ENCODE results near the gene COL5A1.

Gene COL5A1

DNA sequence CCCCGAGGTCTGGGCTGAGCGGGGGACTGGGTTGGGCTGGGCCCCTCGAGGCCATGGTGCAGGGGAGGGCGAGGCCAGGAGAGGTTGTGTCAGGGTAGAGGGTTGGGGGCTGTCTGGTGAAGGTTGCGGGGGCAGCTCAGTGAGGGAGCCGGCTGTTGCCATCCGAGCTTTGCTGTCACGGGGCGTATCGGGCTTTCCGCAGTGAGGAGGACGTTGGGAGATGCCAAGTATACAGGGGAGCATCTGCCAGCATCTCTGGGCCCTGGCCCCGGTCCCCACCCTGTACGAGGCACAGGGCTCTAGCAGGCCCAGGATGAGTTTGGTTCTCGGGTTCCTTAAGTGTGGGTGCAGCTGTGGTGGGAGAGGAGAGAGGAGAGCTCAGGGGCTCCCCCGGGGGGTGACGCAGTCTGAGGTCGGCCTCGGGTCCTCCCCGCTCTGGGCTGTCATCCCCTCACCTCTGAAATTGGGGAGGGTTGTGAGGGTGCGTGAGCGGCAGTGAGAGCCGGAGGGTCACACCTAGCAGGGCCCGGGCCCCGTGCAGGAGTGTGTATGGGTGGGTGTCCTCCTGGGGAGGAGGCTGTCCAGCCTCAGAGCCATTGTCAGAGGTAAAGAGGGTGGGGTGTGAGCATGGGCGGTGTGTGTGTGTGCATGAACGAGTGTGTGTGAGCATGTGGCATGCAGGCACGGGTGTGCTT, 87.3 kb downstream of the COL5A1 start:
- DNase-seq (ENCODE audit: low spot score) = no peak

DNA sequence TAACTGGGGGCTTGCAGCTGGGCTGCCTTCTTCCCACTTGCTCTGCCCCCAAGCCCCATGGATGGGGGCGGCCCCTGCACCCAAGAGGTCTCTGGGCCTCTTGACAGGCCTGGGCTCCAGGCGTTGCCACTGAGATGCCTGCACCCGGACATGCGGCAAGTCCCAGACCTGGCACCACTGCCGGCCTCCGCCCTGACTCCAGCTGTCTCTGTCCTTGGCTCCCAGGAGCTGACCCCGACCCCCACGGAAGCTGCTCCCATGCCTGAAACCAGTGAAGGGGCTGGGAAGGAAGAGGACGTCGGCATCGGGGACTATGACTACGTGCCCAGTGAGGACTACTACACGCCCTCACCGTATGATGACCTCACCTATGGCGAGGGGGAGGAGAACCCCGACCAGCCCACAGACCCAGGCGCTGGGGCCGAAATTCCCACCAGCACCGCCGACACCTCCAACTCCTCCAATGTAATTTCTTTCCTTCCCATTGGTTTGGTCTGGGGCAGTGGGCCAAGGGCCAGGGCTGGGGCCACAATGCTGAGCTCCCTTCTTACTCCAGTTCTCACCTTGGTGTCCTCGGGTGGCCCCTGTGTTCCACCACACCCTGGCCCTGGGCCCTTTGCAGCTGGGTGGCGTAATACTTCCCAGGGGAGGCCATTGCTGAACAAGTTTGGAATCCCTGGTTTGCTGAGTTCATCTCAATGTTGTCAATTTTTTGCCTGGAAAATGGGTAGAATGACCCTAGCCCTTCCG, 88.6 kb downstream of the COL5A1 start:
- DNase-seq (ENCODE audit: low spot score) = no peak

GRCh38 chr9:134730761-134731496, 89.3 kb downstream of the COL5A1 start:
- no peak for DNase-seq (ENCODE audit: low spot score)

DNA sequence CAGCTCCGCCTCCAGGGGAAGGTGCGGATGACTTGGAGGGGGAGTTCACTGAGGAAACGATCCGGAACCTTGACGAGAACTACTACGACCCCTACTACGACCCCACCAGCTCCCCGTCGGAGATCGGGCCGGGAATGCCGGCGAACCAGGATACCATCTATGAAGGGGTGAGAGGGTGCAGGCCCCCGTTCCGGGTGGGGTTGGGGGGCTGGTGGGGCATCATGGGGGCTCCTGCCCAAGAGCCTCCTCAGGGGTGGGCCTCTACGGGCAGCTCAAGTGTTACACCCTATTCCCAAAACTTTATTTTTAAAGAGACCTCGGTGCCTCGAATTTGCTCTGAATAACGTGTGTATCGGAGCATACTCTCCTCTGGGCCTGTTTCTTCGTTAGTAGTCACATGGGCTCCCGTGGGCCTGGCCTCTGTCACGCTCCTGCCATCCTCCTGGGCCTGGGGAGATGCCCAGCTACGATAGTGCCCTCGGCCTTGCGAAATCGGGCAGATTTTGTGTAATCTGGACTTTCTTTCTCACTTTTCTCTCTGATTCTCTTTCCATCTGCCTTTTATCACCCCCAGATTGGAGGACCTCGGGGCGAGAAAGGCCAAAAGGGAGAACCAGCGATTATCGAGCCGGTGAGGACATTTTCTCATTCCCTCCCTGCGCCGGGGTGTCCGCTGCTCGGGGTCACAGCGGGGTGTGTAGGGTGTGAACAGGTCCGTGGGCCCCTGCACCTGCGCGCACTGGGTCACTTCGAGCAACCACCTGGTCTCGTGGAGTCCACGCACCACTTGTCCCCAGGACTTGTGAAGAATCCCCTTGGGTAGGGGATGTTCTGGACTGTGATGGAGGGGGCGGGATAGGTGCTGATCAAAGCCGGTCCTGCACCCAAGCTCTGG, 90.1 kb downstream of the COL5A1 start:
- DNase-seq (ENCODE audit: low spot score) = no peak

DNA sequence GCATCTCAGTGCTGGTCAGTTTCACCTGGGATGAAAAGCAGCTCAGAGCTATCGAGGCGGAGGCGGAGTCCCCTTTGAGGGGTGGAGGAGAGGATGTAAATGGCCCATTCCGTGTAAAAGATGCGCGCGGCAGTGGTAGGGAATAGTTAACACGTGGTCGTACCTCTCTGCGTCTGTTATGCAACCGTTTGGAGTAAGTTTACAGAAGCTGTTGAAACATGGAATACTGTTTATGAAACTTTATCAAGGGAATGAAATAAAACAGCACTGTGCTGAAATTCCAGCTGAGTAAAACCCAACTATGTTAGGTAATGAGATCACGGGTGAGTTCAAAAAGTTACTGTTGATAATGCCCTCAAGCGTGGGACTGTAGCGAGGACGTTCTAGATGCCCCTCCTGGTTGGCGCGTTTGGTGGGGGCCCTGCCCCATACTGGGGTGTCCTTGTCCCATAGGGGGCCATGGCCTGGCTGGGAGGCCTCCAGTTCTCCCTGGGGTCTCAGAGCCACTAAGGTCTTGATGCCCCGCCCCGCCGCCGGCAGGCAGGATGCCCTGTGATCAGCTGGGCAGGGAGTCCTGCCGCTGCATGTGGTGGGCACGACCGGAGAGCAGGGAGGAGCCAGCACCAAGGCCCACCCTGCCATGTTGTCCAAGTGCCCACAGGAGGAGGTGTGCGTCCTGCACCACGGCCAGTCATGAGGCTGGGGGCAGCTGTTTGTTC, 90.9 kb downstream of the COL5A1 start:
- no peak for DNase-seq (ENCODE audit: low spot score)

DNA sequence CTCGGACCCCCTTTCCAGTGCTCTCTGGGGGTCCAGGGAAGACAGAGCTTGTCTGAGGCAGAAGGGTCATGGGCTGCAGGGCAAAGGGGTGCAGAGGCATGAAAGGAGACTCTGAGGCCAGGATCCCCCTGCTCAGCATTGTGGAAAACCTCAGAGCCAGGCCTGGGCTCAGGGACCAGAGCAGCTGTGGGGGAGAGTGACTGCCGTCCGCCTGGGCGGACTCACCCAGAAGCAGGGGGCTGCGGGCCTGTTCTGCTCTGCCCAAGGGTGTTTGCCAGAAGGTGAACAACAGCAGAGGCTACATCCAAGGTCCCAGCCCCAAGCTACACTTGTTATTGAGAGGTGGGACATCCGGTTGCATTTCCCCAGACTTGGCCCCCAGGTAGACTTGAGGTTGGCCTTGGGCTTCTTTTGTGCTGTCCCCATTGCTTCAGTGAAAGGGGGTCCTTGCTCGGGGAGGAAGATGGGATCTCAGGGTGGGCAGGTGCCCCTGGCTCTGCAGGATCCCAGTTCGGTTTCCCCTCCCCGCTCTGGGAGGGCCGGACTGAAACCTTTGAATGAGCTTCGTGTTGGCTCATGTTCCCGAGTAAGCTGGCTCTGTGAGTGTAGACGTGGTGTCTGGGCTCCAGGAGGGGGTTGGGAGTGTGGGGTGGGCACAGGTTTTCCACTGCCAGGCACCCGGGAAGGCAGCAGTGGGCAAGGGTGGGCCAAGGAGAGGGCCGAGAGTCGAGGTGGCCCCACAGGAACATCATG, 92.1 kb downstream of the COL5A1 start:
- DNase-seq (ENCODE audit: low spot score) = no peak

DNA sequence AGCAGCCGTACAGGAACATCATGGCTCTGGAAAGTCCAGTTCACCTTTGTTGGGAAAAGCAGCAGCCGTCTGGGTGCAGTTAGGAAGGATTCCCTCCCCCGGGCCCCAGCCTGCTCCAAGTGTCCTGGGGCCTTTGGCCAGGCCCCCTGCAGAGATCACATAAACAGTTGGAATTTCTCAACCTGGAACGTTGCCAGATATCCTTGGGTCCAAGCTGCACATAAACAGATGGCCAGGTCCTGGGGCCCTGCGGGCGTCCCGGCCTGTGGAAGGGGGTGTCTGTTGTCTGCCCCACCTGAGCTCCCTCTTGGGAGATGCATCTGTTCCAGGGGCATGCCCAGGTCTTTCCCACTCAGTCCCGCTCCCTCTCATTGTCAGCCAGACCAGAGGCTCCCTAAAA, 92.7 kb downstream of the COL5A1 start:
- DNase-seq (ENCODE audit: low spot score) = peak; percentile 24

GRCh38 chr9:134735441-134736175, 94.0 kb downstream of the COL5A1 start:
- DNase-seq (ENCODE audit: low spot score) = no peak

- DNase-seq (ENCODE audit: low spot score) = no peak
Measured at GRCh38 chr9:134736791-134737497, 95.3 kb downstream of the COL5A1 start.

- no peak for DNase-seq (ENCODE audit: low spot score)
Measured at GRCh38 chr9:134737842-134738580, 96.4 kb downstream of the COL5A1 start.

DNA sequence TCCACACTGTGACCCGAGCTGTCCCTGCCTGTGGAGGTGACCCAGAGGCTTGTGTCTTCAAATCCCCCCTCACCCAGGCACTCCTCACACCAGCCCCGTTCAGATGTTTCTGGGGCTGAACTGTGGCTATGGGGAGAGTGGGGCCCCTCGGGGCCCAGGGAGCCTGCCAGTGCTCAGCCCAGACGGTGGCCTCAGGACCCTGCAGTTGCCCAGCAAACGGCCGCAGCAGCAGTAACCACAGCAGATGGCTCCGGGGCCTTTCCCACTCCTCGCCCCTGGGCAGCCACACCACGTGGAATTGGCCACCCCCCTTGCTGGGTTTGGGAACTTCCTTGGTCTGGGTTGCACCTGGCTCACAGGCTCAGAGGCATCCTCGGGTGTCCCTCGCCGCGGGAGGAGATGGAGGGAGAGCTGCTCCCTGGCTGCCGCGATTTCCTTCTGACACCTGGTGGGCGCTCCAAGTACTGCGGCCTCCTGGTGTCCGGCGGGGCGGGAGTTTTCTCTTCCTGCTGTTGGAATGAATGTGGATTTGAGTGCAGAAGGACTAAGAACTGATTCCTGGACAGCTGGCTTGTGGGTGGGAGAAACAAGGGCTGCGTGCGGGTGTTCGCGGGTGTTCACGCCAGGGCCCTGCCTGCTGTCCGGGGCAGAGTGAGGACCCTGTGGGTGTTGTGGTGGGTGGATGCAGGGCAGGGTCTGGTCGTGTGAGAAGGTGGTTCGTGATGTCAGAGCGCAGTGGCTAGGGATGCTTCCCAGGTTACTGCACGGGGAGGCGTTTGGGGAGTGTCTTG, 97.5 kb downstream of the COL5A1 start:
- peak; percentile 67 for DNase-seq (ENCODE audit: low spot score)

GRCh38 chr9:134739660-134739968, 98.0 kb downstream of the COL5A1 start:
- no peak for DNase-seq (ENCODE audit: low spot score)

- no peak for DNase-seq (ENCODE audit: low spot score)
Measured at GRCh38 chr9:134740071-134740470, 98.5 kb downstream of the COL5A1 start.

DNA sequence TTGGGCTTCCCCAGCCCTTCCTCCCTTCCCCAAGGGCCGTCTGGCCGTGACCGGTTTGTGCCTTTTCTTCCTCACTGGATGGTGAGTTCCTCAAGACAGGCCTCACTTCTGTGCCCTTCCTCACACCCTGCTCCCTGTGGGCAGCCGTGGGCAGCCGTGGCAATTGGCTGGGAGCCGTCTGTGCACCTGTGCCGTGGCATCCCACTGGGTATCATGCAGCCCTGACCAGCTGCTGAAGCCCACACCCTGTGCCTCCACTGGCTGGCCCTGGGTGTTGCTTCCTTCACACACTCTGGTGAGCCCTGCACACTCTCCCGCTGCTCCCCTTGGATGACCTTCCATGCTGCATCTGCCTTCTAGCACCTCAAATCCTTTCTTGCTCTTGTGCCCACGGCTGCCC, 100.2 kb downstream of the COL5A1 start:
- no peak for DNase-seq (ENCODE audit: low spot score)

DNA sequence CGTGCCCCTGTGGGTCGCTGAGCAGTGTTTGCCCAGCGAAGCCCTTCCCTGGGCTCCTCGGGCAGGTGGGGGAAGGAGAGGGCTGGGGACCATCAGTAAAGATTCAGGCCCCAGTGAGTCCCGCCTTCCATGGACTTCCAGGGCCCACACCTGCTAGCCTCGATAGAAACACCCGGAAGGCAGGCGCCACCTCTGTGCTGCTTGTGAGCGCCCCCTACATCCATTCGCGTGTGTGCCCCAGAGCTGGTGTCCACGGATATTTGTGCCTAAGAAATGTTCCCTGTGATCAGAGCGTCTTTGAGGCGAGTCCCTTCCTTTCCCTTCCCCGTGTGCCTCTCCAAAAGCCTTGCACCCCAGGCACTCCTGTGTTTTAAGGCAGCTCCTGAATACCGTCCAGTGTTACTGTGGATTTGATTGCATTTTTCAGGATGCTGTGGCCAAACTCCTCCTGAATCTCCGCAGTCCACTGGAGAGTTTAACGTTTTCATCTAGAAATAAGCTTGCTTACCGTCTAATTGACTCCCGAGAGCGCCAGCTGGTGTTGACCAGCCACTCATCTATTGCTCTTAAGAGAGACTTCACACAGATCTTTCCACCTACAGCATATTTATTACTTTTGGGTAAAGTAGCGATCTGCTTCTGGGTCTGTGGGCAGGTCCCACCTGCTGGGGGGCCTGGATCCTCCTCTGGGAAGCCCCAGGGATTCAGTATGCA, 101.4 kb downstream of the COL5A1 start:
- no peak for DNase-seq (ENCODE audit: low spot score)

GRCh38 chr9:134743853-134744252, 102.2 kb downstream of the COL5A1 start:
- DNase-seq (ENCODE audit: low spot score) = no peak
